Renal pelvis (tissue), 12 donors: ENCODE data around the gene ZC3H7A. TPM values are rescaled to one million over a fixed set of nuclear protein-coding genes. Genes with fewer than 3 reads are reported as not detected.
"Not testable (repeated sequence)": the region's sequence is repeated elsewhere in the genome, so short reads cannot be mapped to it uniquely, and the experiment has no call there.

Experiments used
- DNase-seq: peaks from one replicate; pipeline ENCODE4 v3.0.0-alpha.2; 2013
- long read RNA-seq, 16 experiments: transcript quantifications; one replicate each; lab custom pipeline, GENCODE V29; 2026
- polyA plus RNA-seq, 3 donors: library from polyadenylated mRNA; unstranded; fragments of 120-200 nt; gene quantifications; one replicate each; pipeline ENCODE4 v1.2.1, GENCODE V29; 2013; ENCODE audit not compliant: insufficient read length in 3 of 3

Gene ZC3H7A, protein sequence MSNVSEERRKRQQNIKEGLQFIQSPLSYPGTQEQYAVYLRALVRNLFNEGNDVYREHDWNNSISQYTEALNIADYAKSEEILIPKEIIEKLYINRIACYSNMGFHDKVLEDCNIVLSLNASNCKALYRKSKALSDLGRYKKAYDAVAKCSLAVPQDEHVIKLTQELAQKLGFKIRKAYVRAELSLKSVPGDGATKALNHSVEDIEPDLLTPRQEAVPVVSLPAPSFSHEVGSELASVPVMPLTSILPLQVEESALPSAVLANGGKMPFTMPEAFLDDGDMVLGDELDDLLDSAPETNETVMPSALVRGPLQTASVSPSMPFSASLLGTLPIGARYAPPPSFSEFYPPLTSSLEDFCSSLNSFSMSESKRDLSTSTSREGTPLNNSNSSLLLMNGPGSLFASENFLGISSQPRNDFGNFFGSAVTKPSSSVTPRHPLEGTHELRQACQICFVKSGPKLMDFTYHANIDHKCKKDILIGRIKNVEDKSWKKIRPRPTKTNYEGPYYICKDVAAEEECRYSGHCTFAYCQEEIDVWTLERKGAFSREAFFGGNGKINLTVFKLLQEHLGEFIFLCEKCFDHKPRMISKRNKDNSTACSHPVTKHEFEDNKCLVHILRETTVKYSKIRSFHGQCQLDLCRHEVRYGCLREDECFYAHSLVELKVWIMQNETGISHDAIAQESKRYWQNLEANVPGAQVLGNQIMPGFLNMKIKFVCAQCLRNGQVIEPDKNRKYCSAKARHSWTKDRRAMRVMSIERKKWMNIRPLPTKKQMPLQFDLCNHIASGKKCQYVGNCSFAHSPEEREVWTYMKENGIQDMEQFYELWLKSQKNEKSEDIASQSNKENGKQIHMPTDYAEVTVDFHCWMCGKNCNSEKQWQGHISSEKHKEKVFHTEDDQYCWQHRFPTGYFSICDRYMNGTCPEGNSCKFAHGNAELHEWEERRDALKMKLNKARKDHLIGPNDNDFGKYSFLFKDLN
- polyA plus RNA-seq, result 10 to 100 TPM; 66.4 to 93.7 (median 82.6) TPM
- long read RNA-seq, donor 1, partial matches to known transcripts, result 0 of 5 reads
- long read RNA-seq, donor 1, other reads (novel, unspliced or antisense), result 0 of 5 reads
- long read RNA-seq, donor 2, partial matches to known transcripts, result 0 of 8 reads
- long read RNA-seq, donor 2, other reads (novel, unspliced or antisense), result 0 of 8 reads
- long read RNA-seq, donor 3, partial matches to known transcripts, result 5 of 11 reads
- long read RNA-seq, donor 3, other reads (novel, unspliced or antisense), result 0 of 11 reads
- long read RNA-seq, donor 4, partial matches to known transcripts, result 0 of 6 reads
- long read RNA-seq, donor 4, other reads (novel, unspliced or antisense), result 0 of 6 reads
- long read RNA-seq, donor 5, partial matches to known transcripts, result 5 of 8 reads
- long read RNA-seq, donor 5, other reads (novel, unspliced or antisense), result 0 of 8 reads
- long read RNA-seq, donor 6, transcript ZC3H7A-201 (23 exons, 3,825 nt), result major isoform, 6 of 10 reads
- long read RNA-seq, donor 6, partial matches to known transcripts, result 0 of 10 reads
- long read RNA-seq, donor 6, other reads (novel, unspliced or antisense), result 0 of 10 reads
- long read RNA-seq, donor 7, partial matches to known transcripts, result 0 of 1 reads
- long read RNA-seq, donor 7, other reads (novel, unspliced or antisense), result 0 of 1 reads
- long read RNA-seq, donor 8, partial matches to known transcripts, result 0 of 3 reads
- long read RNA-seq, donor 8, other reads (novel, unspliced or antisense), result 0 of 3 reads
- long read RNA-seq, donor 9, partial matches to known transcripts, result 0 of 7 reads
- long read RNA-seq, donor 9, other reads (novel, unspliced or antisense), result 0 of 7 reads
- long read RNA-seq, donor 10, transcript ZC3H7A-204 (2 exons, 1,410 nt), result major isoform, 5 of 10 reads
- long read RNA-seq, donor 10, partial matches to known transcripts, result 0 of 10 reads
- long read RNA-seq, donor 10, other reads (novel, unspliced or antisense), result 0 of 10 reads
- long read RNA-seq, donor 11, partial matches to known transcripts, result 0 of 4 reads
- long read RNA-seq, donor 11, other reads (novel, unspliced or antisense), result 0 of 4 reads
- long read RNA-seq, donor 12, transcript ZC3H7A-201 (23 exons, 3,825 nt), result minor isoform, 5 of 14 reads
- long read RNA-seq, donor 12, transcript ZC3H7A-214 (4 exons, 2,632 nt), result major isoform, 7 of 14 reads
- long read RNA-seq, donor 12, partial matches to known transcripts, result 0 of 14 reads
- long read RNA-seq, donor 12, other reads (novel, unspliced or antisense), result 0 of 14 reads
- long read RNA-seq, donor 13, partial matches to known transcripts, result 0 of 6 reads
- long read RNA-seq, donor 13, other reads (novel, unspliced or antisense), result 0 of 6 reads
- long read RNA-seq, donor 14, result 0 reads
- long read RNA-seq, donor 15, result 0 reads
- long read RNA-seq, donor 16, partial matches to known transcripts, result 7 of 14 reads
- long read RNA-seq, donor 16, other reads (novel, unspliced or antisense), result 0 of 14 reads

DNA sequence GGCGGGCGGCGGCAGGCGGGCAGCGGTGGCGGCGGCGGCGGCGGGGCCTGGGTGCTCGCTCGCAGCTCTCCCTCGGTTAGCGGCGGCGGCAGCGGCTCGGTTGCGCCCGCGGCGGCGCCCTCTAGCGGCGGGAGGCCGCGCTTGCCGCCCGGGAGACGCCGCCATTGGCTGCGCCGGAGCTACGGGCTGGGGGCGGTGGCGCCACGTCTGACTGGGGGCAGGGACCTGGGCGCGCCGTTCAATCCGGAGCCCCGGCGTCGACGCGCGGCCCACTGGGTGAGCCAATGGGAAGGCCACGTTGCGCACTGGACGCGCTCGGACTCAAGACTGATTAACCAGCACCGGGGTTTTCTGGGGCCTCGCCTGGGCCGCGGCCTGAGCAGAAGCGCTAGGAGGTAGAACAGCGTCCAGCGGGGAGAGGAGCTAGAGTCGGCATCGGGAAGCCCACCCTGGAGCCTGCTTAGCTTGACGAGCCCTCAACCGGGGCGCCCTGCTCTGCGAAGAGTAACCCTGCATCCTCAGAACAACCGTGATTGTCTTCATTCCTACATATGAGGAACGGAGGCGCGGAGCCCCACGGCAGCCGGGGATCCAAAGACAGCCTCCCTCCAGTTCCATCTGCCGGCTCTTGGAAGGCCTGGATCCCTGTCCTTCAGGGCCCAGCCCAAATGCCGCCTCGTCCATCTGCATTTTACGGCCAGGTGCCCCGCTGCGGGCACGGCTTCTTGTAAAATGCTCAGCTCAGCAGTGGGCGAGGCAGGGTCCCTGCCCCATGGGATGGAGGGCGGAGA is at the start of gene ZC3H7A:
Gene ZC3H7A (minus strand): TSS at position 93 of the 791 bp plus-strand sequence. CDS start 14,904 bp downstream, outside the sequence.
- peak; percentile 97 for DNase-seq

DNA sequence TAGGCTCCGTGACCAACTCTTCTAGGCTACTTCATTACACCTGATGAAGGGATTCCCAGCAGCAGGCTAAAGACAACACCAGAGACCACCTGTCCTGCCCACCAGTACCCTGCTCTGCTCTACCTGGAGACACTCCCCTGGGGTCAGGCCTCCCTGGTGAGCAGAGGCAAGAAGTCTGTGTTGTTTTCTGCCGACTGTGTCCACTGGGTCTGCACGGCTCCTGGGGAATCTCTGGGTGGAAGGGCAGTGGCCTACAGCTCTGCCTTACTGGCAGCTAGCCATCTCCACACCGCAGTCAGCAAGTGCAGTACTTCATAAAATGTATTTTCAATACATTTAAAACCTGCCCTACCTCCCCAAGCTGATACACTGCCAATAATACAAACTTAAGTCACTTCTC is 47.4 kb upstream of the ZC3H7A start:
- no peak for DNase-seq

DNA sequence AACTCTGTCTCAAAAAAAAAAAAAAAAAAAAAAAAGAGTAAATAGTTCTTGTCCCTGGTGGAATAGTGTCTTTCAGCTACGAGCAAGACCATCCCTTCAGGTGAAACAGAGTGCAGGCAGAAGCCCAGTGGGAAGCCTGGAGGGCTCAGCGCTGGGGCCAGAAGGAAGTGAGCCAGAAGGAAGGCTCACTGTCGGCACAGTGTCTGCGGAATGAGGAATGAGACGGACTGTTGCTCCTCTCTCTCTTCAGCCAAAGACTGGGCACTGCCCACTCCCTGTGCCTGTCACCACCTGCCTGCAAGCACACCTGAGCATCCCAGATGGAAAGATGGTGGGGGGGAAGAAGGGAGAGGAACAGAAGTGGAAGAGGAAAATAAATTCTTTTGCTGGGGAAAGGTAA is 46.8 kb upstream of the ZC3H7A start:
- no peak for DNase-seq

DNA sequence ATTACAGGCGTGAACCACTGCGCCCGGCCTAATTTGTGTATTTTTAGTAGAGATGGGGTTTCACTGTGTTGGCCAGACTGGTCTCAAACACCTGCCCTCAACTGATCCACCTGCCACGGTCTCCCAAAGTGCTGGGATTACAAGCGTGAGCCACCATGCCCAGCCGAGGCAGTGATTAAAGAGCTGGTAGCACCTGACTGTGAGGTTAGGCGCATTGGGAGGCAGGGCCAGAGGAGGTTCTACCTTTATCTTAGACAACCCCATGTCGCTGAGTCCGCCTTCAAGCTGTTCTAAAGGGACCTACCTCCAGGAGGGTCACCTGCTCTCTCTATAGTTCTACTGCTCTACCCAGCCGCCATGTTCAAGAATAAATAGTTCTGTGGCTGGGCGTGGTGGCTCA is 46.1 kb upstream of the ZC3H7A start:
- no peak for DNase-seq

DNA sequence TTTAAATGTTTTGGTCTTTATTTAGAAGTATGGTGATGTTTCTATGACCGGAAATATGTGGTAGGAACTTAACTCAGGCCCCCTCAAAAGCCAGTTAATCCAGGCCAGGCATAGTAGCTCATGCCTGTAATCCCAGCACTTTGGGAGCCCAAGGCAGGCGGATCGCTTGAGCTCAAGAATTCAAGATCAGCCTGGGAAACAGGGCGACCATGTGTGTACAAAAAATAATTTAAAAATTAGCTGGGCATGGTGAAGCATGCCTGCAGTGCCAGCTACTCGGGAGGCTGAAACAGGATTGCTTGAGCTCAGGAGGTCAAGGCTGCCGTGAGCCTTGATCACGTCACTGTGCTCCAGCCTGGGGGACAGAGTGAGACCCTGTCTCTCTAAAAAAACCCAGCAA is 44.0 kb upstream of the ZC3H7A start:
- no peak for DNase-seq

DNA sequence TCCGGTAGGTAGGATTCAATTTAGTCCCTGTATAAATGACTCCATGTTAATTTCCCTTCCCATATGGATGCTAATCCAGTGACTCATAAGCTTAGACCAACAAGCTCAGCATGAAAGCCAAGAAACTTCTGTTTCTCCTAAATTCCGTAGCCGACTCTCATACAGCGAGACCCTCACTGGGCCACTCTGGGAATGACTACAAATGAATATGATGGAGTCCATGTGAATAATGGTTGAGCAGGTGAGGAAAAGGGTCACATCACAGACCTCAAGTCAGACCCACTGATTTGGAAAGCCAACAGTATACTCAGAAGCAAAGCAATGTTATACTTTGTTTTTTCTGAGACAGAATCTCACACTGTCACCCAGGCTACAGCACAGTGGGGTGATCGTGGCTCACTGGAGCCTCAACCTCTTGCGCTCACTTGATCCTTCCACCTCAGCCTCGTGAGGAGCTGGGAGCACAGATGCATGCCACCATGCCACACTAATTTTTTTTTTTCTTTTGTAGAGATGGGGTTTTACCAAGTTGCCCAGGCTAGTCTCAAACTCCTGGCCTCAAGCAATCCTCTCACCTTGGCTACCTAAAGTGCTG is 39.7 kb upstream of the ZC3H7A start:
- no peak for DNase-seq

DNA sequence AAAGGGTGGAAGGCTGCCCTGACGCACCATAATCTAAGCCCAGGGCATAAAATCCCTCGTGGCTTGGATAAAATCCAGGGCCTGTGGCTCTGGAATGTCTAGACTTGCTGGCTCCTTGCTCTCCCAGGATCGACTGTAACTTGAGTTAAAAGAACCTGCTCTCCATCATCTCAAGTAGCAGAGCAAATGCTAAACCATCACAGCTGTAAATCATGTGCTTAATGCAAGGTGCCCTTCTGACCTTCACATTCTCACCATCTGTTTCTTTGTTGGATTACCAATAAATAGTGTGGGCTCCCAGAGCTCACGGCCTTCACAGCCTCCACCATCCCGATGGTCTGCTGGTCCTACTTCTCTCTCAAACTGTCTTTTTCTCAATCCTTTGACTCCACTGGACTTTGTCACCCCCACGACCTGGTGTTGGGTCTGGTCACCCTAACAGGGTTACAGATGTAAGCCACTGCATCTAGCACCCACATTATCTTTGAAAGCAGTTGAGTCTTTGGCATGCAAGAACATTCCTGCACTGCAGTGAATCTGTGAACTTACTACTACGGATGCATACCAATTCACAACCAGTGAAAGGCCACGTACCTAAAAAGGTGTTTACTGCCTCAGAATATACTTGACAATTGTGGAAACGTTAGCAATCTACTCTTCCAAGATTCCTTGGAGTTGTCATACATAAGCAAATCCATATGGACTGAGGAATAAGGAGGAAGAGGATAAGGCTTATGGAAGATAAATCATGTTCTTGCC is 39.0 kb upstream of the ZC3H7A start:
- no peak for DNase-seq

DNA sequence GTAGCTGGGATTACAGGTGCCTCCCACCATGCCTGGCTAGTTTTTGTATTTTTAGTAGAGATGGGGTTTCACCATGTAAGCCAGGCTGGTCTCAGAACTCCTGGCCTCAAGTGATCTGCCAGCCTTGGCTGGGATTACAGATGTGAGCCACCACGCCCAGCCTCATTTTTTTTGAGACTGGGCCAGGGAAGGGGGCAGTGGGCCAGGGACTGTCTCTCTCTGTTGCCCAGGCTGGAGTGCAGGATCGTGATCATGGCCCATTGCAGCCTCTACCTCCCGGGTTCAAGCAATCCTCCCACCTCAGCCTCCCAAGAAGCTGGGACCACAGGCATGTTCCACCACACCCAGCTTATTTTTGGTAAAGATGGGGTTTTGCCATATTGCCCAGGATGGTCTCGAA is 38.3 kb upstream of the ZC3H7A start:
- DNase-seq, result no peak

DNA sequence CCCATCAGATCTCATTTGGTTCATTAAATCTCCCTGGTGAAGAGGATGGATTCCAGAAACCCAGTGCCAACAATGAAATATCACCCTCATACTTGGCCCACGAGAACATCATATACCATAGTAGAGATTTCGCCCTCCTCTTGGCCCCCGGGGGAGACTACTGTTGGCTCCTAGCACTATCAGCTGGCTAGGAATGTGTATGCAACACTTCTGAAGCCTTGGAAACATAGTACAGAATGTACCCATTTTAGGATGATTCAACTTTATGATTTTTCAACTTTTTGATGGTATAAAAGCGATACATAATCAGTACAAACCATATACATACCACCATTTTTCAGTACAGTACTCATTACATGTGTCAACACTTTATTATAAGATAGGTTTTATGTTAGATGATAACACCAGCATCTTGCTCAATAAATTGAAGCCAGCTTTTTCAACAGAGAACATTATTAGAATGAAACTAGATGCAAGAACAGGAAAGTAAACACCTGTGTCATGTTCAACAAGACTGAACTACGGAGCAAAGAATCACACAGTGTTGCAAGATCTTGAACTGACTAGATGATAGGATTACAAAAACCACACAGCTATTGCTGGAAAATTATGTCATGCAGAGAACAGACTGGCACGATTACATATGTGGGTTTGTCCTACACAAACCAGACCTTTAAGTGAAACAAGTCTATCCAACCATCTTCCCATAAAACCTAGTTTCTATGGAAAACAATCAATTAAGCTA is 37.1 kb upstream of the ZC3H7A start:
- DNase-seq, result no peak

DNA sequence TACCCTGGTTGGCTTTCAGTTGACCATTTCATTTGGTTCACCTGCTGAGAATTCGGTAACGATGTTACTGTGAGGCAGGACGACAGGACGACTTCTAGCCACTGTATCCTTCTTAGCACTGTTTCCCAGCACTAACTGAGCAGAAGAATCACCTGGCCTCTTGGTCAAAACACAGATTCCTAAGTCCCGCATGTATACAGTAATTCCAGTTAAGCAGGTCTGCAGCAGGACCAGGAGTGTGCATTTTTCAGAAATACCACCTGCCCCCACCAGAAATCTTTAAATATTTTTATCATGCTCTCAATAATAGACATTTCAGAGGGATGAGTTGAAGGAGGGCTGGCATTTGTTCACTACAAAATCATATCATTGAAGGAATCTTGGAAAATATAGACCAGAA is 31.6 kb upstream of the ZC3H7A start:
- no peak for DNase-seq

DNA sequence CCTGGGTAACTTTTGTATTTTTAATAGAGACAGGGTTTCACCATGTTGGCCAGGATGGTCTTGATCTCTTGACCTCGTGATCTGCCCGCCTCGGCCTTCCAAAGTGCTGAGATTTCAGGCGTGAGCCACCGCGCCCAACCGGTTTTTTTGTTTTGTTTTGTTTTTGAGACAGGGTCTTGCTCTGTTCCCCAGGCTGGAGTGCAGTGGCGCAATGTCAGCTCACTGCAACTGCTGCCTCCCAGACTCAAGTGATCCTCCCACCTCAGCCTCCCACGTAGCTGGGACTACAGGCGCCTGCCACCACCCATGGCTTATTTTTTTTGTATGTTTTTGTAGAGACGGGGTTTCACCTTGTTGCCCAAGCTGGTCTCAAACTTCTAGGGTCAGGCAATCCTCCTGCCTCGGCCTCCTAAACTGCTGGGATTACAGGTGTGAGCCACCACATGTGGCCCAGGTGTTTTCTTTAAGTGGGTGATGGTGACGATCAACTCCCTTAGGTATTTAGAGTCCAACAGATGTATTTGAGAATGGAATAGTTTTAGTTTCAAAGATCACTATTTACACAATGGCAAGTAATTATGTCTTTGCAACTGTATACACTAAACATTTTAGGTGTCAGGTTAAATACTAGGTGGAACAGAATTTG is 28.6 kb upstream of the ZC3H7A start:
- not testable (repeated sequence) for DNase-seq

DNA sequence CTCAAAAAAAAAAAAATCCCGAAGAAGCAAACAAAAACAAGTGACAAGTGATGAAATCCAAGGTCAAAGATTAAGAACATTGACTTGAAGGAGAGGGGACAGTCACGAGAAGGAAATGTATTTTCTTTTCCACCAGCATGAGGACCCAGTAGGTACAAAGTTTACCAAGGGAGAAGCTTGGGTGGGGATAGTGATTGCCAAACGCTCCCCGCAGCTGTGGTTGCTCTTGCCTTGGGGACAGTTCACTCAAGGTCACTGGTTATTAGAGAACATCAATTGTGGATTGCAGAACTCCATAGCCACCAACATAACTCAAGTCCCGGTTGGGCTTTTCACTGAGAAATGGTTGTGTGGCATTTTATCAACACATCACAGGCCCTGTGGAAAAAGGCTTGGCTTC is 27.3 kb upstream of the ZC3H7A start:
- DNase-seq, result no peak

DNA sequence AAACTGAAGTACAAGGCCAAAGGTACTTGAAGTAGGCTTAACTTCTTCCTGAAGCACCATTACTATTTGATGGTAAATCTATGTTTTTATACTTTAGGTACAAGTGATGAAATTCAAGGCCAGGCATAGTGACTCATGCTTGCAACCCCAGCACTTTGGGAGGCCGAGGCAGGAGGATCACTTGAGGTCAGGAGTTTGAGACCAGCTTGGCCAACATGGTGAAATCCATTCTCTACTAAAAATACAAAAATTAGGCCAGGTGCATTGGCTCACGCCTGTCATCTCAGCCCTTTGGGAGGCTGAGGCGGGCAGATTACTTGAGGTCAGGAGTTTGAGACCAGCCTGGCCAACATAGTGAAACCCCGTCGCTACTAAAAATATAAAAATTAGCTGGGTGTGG is 26.6 kb upstream of the ZC3H7A start:
- DNase-seq, result not testable (repeated sequence)

DNA sequence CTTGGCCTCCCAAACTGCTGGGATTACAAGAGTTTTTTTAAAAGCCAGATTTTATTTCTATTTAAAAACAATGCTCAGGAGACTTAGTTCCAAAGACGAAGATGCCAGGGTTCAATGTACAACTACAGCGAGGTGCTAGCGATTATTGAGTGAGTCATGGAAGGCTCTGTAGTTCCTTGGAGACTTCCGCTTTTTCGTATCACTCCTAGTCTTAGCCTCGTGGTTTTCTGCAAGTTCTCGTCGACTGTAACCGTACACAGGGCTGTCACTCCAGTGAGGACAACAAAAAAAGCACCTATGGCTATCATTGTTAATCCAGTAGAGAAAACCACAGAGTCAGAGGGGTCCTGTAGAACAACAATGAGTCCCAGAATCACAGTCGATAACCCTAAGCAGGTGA is 22.7 kb upstream of the ZC3H7A start:
- no peak for DNase-seq

DNA sequence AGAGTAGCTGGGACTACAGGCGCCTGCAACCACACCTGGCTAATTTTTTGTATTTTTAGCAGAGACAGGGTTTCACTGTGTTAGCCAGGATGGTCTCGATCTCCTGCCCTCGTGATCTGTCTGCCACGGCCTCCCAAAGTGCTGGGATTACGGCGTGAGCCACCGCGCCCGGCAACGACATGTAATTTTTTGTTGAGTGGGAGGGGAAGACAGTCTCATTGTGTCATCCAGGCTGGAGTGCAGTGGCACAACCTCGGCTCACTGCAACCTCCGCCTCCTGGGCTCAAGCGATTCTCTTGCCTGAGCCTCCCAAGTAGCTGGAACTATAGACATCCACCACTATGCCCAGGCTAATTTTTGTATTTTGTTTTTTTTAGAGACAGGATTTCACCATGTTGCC is 21.9 kb upstream of the ZC3H7A start:
- DNase-seq, result not testable (repeated sequence)

DNA sequence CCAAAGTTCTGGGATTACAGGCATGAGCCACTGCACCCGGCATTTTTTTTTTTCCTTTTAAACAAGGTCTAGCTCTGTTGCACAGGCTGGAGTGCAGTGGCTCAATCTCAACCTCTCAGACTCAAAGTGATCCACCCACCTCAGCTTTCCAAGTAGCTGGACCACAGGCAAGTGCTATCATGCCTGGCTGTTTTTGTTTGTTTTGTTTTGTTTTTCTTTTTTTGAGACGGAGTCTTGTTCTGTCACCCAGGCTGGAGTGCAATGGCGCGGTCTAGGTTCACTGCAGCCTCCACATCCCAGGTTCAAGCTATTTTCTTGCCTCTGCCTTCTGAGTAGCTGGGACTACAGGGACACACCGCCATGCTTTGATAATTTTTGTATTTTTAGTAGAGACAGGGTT is 19.1 kb upstream of the ZC3H7A start:
- no peak for DNase-seq
